Omental fat pad (tissue), 4 donors: ENCODE measurements around the gene NTN1. TPM values are rescaled to one million over a fixed set of nuclear protein-coding genes. Genes with fewer than 3 reads are reported as not detected.

Source experiments
- ATAC-seq: fragments of 150-250 bp; one replicate; pipeline ENCODE4 v1.9.1; 2016; ENCODE audit warnings: mild to moderate bottlenecking, moderate library complexity; ENCODE audit not compliant: low FRiP score
- DNase-seq: peaks from one replicate; pipeline ENCODE4 v3.0.0-alpha.2; 2019; ENCODE audit warnings: low spot score
- CTCF ChIP-seq, 3 donors: fragments of 450-650 bp; IDR thresholded peaks; one replicate each; pipeline ENCODE4 v1.5.1; 2016 to 2017; ENCODE audit warnings: antibody characterized with exemption in 3 of 3, mild to moderate bottlenecking in 3 of 3, moderate library complexity in 2 of 3
- total RNA-seq, 4 donors: library from RNA; depleted of rRNA; stranded (reverse); fragments of >200 nt; gene quantifications; one replicate each; pipeline ENCODE4 v1.1.0, GENCODE V29; 2016

Gene NTN1
- total RNA-seq, 4 donors from 2014 or later: 0.69 to 7.3 (median 2.5) TPM

- DNase-seq: no peak
- no peak for ATAC-seq
- no peak for TF ChIP-seq CTCF (IDR thresholded peaks at IDR 0.05)
Observed at GRCh38 chr17:9192010-9192409, 170.7 kb downstream of the NTN1 start.

GRCh38 chr17:9195411-9195810 lies 174.1 kb downstream of the NTN1 start:
- ATAC-seq: no peak
- DNase-seq: no peak
- TF ChIP-seq CTCF (IDR thresholded peaks at IDR 0.05): no peak

GRCh38 chr17:9195961-9196670 lies 174.8 kb downstream of the NTN1 start:
- no peak for TF ChIP-seq CTCF (IDR thresholded peaks at IDR 0.05)
- DNase-seq: no peak
- no peak for ATAC-seq

- ATAC-seq (no peak), DNase-seq (no peak)
- no peak for TF ChIP-seq CTCF (IDR thresholded peaks at IDR 0.05)
Observed at GRCh38 chr17:9199571-9200551, 178.6 kb downstream of the NTN1 start.

GRCh38 chr17:9200699-9201359 lies 179.5 kb downstream of the NTN1 start:
- no peak for ATAC-seq
- no peak for DNase-seq
- TF ChIP-seq CTCF (IDR thresholded peaks at IDR 0.05): no peak

GRCh38 chr17:9202532-9202931 lies 181.2 kb downstream of the NTN1 start:
- TF ChIP-seq CTCF (IDR thresholded peaks at IDR 0.05): no peak
- DNase-seq (no peak), ATAC-seq (no peak)
